ENCODE data around the gene GPX8.

DNA sequence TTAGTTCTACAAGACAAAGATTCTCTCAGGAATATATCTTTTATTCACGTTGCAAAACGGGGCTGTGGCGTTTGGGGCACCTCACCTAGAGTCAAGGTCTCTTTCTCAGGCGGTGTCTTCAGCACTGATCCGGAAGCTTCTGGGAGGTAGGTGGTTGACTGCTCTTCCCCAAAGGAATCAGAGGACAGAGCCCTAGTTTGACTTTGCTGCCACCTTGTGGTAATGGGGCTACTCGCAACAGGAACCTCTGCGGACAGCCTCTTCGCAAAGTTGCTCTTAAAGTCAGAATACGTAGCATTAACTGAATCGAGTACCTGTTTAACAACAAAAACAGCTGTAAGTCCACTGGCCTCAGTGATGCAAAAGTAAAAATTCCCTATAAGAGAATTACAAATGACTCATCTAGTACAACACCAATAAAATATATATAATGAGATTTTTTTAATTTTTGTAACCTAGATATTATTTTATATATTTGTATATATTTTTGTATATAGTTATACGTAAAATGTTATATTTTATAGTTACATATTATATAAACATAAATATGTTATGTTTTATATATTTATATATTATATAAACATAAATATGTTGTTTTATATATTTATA, 13.3 kb upstream of the GPX8 start:
- TF ChIP-seq GATA2 (IDR thresholded peaks at IDR 0.05; ENCODE audit: low read depth, low read length) (no peak), GATA3 (IDR thresholded peaks at IDR 0.05; ENCODE audit: low read depth, low read length) (no peak)

All from SH-SY5Y (cell line).